Activated T-cell treated with anti-CD3 and anti-CD28 coated beads, Interleukin-2, amount 50 U/mL, for 48 hours (primary cell): ENCODE results near the gene YDJC.
"Not testable (repeated sequence)": the region's sequence is repeated elsewhere in the genome, so short reads cannot be mapped to it uniquely, and the experiment has no call there.

Experiments
- DNase-seq, 2 experiments: peaks; one replicate each; pipeline ENCODE4 v3.0.0-alpha.2; 2020

YDJC gene

DNA sequence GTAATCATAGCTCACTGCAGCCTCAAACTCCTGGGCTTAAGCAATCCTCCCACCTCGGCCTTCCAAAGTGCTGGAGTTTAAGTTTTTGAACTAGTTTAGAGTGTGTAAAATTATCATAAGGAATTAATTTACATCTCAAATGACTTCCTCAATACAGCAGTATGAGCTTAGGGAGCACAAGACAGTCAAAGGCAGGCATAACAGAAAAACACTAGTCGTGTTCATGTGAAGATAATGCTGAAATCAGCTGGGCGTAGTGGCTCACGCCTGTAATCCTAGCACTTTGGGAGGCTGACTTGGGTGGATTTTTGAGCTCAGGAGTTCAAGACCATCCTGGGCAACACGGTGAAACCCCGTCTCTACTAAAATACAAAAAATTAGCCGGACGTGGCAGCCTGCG lies 25.8 kb downstream of the YDJC start:
- DNase-seq, result no peak

DNA sequence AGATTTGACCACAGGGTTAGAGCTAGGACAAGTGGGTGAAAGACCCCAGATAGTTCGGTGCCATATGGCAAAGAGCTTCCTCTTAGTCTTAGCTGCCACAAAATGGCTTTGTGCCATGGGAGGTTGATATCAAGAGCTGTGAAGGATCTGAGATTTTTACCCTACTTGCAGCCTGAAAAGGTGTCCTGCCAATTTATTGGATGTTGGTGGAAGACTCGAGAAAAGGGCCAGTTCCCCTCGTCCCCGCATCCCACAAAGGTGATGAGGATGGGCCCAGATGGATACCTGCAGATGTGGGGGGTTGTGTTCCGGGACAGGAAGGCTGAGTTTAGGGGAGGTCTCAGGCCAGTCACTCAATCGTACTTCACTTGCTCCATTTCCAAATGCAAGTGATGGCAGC lies 27.2 kb downstream of the YDJC start:
- no peak for DNase-seq

DNA sequence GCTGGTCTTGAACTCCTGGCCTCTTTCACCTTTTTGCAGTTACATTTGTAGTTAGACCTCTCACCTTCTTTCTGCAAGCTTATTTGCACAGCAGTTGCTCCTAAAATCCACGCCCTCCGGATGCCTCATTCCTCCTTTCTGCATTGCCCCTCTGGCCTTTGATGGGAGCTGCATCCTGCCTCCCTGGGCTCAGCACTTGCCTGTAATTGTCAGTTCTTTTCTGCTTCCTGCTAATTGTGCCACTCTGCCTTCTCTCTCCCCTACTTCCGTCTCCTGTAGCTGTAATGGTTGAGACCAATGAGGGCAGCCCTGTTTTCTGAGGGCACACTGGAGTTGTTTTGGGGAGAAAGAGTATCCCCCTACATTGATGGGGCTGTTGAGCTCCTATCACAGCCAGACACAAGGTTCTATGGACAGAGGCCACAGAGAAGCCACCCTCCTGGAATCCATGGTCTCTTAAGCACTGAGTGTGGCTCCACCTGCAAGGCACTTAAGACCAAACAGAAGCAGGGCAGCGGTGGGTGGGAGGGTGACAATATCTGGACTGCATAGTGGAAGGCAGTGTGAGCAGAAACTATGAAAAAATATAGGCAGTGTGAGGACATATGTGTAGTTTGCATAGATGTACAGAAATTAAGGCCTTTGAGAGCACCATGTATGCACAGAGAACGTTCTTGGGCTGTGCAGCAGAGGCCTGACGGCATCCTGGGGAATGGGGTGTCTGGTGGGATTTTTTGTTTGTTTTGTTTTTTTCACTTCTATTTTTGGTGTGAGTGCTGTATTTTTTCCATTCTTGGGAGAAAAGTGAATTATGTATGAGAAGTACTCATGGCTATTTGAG lies 30.5 kb downstream of the YDJC start:
- no peak for DNase-seq

DNA sequence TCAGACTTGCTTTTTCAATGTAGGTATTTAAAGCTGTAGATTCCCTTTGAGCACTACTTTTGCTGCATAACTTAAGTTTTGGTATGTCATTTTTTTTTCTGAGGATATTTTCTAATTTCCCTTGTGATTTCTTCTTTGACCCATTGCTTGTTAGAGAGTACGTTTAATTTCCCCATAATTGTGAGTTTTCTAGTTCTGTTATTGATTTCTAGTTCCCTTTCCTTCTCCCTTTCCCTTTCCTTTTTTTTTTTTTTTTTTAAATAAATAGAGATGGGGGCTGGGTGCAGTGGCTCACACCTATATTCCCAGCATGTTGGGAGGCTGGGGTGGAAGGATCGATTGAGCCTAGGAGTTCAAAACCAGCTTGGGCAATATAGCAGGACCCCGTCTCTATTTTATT lies 31.5 kb downstream of the YDJC start:
- DNase-seq, result no peak

DNA sequence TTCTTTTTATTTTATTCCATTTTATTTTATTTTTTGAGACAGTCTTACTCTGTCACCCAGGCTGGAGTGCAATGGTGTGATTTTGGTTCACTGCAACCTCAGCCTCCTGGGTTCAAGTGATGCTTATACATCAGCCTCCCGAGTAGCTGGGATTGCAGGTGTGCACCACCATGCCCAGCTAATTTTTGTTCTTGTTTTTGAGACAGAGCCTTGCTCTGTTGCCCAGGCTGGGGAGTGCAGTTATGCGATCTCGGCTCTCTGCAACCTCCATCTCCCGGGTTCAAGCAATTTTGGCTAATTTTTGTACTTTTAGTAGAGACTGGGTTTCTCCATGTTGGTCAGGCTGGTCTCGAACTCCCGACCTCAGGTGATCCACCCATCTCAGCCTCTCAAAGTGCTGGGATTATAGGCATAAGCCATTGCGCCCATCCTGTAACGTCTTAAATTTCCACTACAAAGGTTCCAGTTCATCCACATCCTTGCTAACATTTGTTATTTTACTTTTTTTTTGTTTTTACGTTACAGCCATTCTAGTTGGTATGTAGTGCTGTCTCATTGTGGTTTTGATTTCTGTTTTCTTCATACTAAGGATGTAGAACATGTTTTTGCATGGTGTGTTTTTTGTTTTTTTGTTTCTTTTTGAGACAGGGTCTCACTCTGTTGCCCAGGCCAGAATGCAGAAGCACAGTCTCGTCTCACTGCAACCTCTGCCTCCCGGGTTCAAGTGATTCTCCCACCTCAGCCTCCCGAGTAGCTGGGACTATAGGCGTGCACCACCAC lies 33.3 kb downstream of the YDJC start:
- not testable (repeated sequence) for DNase-seq

DNA sequence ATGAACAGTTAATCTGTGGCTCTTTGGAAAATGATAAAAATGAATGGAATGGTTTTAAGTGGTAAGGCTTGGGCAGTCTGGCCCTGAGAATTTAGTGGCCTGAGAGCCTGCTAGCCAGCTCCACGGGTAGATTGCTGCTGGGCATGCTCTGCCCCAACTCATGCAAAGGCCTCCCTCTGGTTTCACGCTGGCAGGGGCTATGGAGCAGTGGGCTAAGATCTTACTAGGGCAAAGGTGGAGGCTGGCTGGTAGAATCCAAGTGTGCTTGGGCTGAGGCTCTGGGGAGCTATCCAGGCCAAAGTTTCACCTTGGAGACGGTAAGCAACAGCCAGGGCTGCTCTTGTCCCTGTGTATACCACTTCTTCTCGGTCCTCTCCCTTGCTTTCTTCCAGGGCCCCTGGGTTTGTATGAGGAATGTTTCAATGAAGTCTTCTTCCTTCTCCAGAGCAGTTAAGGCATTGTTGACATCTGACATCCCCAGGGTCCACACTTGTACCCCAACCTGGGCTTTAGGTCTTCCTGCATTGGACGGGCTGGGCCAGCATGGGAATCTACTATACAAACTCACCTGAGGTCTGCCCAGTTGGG lies 34.9 kb downstream of the YDJC start:
- no peak for DNase-seq

DNA sequence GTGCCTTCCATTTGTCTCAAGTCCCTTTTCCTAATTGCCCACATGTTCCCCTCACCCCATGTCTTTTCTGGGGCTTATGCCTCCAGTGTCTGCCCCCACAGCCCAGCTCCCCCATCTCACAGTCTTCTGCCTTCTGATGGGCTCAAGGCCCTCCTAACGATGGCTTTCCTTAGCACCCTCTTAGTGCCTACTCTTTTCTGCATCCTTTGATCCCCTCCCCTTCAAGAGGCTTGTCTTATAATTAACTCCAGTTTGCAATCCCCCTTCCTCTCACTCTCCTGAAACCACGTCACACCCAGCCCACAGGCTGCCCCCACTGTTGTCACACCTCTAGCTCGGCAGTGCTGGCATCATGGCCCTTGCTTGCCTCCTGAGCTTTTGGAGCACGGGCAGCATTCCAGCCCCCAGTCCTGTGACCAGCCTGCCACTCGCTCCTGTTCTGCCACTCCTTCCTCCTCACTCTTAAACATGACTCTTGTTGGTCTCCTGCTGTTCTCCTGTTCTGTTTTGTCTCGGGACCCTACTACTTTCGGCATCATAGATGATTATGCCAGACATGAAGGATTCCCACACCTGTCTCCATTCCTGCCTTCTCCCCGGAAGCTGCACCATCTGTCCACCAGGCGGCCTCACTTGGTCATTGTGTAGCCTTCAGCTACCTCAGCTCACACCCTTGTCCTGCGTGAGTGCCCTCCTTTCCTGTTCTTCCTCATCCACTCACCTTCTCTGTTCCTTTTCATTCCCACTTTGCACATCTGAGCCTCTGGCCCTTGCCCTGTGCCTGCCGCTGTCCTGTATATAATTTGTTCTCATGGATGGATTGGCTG lies 36.2 kb downstream of the YDJC start:
- no peak for DNase-seq

DNA sequence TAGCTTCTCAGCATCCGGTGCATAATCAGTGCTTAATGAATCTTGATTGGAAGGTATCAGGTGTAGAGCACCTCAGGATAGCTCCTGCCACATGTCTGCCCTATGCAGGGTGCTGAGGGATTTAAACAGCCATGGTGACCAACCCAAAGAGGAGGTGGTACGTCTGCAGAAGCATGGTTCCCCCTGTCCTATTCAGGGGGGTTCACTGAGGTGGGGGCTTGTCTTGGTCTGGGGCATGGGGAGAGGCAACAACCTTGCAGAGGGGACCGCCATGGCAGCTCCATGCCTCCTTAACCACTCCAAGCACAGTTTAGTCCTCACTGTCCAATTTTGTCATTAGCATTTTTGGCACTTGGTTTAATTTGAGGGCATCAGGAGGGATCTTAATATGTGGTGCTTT lies 37.4 kb downstream of the YDJC start:
- DNase-seq, result no peak

DNA sequence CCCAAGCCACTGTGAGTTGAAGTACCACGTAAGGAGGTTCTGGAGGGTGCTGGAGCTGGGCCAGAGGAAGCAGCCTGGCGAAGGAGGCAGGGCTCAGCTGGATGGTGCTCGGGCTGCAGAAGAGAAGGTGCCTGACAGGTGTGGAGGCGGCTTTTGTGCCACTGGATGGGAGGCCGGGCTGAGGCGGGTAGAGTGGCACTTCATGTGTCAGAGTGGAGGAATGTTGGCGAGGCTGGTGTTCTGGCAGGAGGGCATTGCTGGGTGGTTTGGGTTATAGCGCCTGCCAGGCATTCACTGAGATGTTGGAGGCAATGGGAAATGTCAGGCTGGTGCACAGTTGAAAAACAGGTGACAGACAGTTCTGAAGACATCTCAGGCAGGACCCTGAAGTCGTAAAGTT lies 38.1 kb downstream of the YDJC start:
- DNase-seq, result no peak

DNA sequence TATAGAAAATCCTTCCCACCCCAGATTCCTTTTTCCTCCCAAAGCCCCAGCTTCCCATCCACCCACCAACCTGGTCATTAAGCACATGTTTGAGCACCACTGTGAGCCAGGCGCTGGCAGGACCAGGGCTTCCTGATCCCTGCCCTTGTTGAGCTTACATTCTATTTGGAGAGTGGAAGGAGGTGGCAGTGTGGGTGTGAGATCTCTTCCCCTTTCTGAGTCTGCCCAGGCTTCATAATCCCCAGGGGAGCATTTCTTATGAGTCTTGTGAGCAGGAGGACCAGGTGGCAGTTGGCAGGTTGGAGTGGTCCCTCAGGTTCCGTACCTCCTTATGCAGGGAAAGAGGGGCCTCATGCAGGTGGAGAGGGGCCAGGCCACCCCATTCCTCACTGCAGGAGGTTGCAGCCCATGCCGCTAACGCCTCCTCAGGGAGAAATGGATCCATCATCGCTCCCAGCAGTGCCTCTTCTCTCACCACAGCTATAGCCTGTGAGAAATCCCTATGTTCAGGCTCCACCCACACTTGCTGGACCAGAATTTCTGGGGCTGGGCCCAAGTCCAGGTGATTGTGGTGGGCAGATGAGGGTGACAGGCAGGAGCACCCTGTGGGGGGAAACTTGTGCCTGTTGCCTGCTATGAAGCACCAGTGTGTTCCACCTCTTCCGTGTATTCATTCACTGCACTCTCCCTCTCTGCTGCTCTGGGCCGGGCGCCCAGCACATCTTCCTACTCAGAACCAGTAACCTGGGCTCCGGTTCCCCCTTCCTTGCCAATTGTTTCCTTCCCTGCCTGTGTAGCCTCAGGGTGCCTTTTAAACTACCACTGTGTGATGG lies 38.8 kb downstream of the YDJC start:
- DNase-seq, result no peak

DNA sequence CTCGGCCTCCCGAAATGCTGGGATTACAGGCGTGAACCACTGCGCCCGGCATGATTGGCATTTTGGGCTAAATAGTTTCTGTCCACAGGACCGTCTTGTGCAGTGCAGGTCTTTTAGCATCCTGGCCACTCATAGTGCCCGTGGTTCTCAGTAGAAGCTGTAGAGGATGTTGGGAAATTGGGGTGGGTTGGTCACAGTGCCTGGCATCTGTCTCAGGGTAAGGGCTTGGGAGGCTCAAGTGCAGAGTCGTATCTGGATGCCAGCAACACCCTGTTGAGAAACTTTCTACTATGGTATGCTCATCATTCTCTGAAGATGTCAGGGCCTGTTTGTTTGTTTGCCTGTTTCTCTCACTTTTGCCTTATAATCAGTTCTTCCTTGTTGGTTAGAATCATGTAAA lies 40.4 kb downstream of the YDJC start:
- DNase-seq, result no peak

DNA sequence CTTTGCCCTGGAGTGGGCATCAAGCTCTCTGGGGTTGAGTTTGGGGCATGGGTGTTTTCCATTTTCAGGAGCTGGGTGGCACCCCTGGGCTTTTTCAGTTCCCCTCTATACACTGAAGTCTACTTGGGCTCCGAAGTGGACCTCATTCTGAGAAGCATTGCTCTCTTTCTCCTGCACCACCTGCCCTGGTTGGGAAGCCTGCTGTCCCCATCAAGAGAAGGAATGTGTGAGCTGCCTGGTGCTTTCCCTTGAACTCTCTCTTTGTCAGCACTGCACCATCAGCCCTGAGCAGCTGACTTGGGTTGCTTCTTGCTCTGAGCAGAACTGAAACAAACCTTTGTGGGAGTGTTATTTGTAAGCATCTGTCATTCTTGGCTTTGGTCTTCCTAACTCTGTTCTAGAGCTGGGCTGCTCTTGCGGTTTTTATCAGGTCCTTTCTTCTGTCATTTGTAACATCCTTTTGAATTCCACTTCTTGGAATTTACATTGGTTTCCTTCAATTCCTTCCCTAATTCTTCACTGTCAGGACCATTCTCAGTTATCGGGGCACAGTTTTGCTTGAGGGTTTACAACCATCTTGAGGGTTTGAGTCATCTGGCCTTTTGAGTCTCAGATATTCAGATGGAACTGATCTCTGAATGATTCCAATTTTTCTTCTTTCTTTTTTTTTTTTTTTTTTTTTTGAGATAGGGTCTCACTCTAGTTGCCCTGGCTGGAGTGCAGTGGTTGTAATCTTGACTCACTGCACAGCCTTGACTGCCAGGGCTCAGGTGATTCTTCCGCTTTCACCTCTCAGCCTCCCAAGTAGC lies 41.8 kb downstream of the YDJC start:
- peak; percentile 68 to 71 for DNase-seq

DNA sequence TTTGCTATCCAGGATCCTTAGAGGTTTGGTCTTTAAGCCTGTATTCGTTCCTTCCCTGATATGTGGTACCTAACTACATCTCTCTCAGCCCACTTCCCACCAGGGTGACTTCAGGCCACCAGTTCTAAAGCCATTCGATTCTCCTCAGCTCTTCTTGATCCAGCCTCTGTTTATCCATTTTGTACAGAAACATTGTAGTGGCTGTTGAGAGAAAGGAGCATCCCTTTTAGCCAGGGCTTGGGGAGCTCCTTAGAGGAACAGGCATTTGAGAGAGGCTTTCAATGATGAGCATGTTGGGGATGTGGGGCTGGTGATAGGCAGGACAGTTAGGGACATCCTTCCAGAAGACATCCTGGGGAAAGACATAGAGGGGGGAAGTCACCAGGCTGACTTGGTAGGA lies 44.4 kb downstream of the YDJC start:
- DNase-seq, result no peak

DNA sequence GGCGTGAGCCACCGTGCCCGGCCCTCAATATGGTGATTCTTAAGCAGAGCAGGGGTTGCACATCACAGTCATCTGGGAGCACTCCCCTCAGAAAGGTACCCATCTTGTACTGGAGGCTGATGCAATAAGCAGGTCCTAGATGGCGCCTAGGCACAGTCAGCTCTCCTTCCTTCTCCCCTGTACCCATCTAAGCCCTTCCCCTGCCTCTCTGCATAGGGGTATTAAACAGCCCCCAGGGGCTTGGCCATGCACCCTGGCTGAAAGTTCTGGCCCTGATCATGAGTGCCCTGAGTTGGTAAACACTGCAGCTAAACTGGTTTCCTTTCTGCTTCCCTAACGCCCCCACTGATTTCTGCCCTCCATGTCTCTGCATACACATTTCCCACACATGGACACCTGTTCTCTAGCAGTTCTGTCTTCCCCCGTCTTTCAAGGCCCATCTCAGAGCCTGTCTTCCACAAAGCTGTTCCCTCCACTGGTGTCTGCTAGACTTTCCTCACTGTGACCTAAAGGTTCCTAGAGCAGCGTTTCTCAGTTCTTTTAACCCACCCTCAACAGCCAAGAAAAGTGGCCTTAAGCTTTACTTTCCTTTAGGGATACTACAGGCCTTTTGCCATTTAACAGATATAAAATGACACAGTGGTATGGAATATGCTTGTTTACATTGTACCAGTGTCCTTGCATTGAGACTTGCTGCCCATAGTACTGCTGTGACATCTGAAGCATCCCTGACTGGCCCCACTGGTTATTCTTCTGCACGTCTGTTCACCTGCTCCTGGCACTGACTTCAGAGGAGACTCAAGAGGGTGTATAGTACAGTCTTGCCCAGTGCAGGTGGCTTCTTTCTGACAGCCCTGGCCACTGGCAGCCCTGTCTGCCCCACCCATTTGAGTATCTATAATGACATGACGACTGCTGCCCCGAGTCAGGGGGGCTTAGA lies 46.8 kb downstream of the YDJC start:
- DNase-seq, result no peak

DNA sequence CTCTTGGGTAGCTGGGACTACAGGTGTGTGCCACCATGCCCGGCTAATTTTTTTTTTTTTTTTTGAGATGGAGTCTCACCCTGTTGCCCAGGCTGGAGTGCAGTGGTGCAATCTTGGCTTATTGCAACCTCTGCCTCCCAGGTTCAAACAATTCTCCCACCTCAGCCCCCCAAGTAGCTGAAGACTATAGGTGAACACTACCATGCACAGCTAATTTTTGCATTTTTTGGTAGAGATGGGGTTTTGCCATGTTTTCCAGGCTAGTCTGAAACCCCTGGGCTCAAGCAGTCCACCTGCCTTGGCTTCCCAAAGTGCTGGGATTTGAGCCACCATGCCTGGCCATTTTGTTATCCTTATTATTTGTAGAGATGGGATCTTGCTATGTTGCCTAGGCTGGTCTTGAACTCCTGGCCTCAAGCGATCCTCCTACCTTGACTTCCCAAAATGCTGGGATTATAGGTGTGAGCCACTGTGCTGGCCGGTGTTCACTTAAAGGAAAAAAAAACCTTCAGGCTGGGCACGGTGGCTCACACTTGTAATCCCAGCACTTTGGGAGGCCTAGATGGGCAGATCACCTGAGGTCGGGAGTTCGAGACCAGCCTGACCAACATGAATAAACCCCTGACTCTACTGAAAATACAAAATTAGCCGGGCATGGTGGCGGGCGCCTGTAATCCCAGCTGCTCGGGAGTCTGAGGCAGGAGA lies 48.7 kb downstream of the YDJC start:
- not testable (repeated sequence) for DNase-seq

DNA sequence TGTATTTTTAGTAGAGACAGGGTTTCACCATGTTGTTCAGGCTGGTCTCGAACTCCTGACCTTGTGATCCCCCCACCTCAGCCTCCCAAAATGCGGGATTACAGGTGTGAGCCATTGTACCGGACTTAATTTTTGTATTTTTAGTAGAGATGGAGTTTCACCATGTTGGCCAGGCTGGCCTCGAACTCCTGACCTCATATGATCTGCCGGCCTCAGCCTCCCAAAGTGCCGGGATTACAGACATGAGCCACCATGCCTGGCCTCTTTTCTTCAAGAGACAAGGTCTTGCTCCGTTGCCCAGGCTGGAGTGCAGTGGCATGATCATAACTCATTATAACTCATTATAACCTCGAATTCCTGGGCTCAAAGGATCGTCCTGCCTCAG lies 49.2 kb downstream of the YDJC start:
- DNase-seq, result not testable (repeated sequence)

DNA sequence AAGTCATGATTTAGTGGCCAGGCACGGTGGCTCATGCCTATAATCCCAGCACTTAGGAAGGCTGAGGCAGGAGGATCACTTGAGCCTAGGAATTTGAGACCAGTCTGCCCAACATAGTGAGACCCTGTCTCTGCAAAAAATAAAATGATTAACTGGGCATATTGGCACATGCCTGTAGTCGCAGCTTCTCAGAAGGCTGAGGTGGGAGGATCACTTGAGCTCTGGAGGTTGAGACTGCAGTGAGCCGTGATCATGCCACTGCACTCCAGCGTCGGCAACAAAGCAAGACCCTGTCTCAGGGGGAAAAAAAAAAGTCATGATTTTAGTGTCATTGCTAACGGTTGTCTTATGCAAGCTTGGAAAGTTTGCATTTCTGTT lies 50.4 kb downstream of the YDJC start:
- no peak for DNase-seq
